Peyer's patch (tissue), 4 donors: Measurements from ENCODE around the gene ABCA13. TPM values are rescaled to one million over a fixed set of nuclear protein-coding genes. Genes with fewer than 3 reads are reported as not detected.

Experiments
- DNase-seq, 3 donors: peaks; one replicate each; pipeline ENCODE4 v3.0.0-alpha.2; 2017 to 2019
- H3K27ac ChIP-seq, 4 donors: fragments of 200-600 bp; sonication (generic); one replicate each; pipeline ENCODE4 v1.5.1; 2016 to 2019
- H3K27me3 ChIP-seq, 2 donors: fragments of 200-600 bp; sonication (generic); one replicate each; pipeline ENCODE4 v1.5.1; 2019
- H3K36me3 ChIP-seq, 3 donors: fragments of 200-600 bp; sonication (generic); one replicate each; pipeline ENCODE4 v1.5.1; 2016 to 2019
- H3K4me1 ChIP-seq, 4 donors: fragments of 200-600 bp; sonication (generic); one replicate each; pipeline ENCODE4 v1.5.1; 2016 to 2019
- H3K4me3 ChIP-seq, 4 donors: fragments of 200-600 bp; sonication (generic); 1 replicate in 3 of 4; 2 replicates in 1 of 4; pipeline ENCODE4 v1.5.1; 2016 to 2019; ENCODE audit warnings: mild to moderate bottlenecking in 1 of 4
- H3K9me3 ChIP-seq, 4 donors: fragments of 200-600 bp; sonication (generic); one replicate each; pipeline ENCODE4 v1.5.1; 2016 to 2019; ENCODE audit warnings: mild to moderate bottlenecking in 1 of 4
- CTCF ChIP-seq, 6 experiments: fragments of 450-650 bp in 4 of 6; fragments of 200-600 bp in 2 of 6; sonication (generic) in 1 of 6; IDR thresholded peaks; one replicate each; pipeline ENCODE4 v1.5.1; 2017 to 2019; ENCODE audit warnings: antibody characterized with exemption in 6 of 6, mild to moderate bottlenecking in 3 of 6, moderate library complexity in 1 of 6
- POLR2A ChIP-seq, 2 donors: fragments of 450-650 bp; IDR thresholded peaks; one replicate each; pipeline ENCODE4 v1.5.1; 2017; ENCODE audit warnings: antibody characterized with exemption in 2 of 2, mild to moderate bottlenecking in 2 of 2, moderate library complexity in 2 of 2
- total RNA-seq, 4 donors: library from RNA; depleted of rRNA; stranded (reverse); fragments of >200 nt; gene quantifications; one replicate each; pipeline ENCODE4 v1.1.0, GENCODE V29; 2016

The ABCA13 gene
- total RNA-seq = 1 to 10 TPM in 2 of 4 donors, under 1 TPM in 2; 0.53 to 2.7 (median 1.7) TPM

GRCh38 chr7:48171202-48171601 lies at the start of gene ABCA13:
ABCA13 (plus strand) TSS chr7:48171458; CDS start chr7:48171484, 26 bp downstream.
- TF ChIP-seq POLR2A (IDR thresholded peaks at IDR 0.05) = no peak
- TF ChIP-seq CTCF (IDR thresholded peaks at IDR 0.05) = no peak
- no peak within 1 kb of the TSS for H3K4me3 ChIP-seq
- H3K27me3 ChIP-seq = no peaks in the 10 kb centered on the region
- no peaks in the 10 kb centered on the region for H3K4me1 ChIP-seq
- no peak for DNase-seq
- no peaks in the 10 kb centered on the region for H3K9me3 ChIP-seq
- no peaks in the 10 kb centered on the region for H3K36me3 ChIP-seq
- H3K27ac ChIP-seq = no peak within 1 kb of the TSS

- Histone ChIP-seq H3K4me1 (no peaks in the 10 kb centered on the region), H3K27ac (no peak overlapping the region)
- TF ChIP-seq POLR2A (IDR thresholded peaks at IDR 0.05) = no peak
- no peak for TF ChIP-seq CTCF (IDR thresholded peaks at IDR 0.05)
These were observed 45.2 kb upstream of the ABCA13 start for GRCh38 chr7:48126037-48126436.

GRCh38 chr7:48130658-48131108 lies 40.6 kb upstream of the ABCA13 start:
- TF ChIP-seq POLR2A (IDR thresholded peaks at IDR 0.05) (no peak), CTCF (IDR thresholded peaks at IDR 0.05) (no peak)
- H3K4me3 ChIP-seq = no peak overlapping the region
- no peaks in the 10 kb centered on the region for H3K4me1 ChIP-seq
- DNase-seq = no peak
- no peaks in the 10 kb centered on the region for H3K27me3 ChIP-seq
- H3K36me3 ChIP-seq = no peaks in the 10 kb centered on the region
- H3K27ac ChIP-seq = no peak overlapping the region
- H3K9me3 ChIP-seq = peaks cover 0 to 4% (median 0%) of the 10 kb centered on the region in 4 donors

More at GRCh38 chr7:48126037-48126436, 45.2 kb upstream of the ABCA13 start:
- H3K27me3 ChIP-seq = no peaks in the 10 kb centered on the region
- no peaks in the 10 kb centered on the region for H3K36me3 ChIP-seq
- no peak overlapping the region for H3K4me3 ChIP-seq
- peaks cover 0 to 4% (median 0%) of the 10 kb centered on the region in 4 donors for H3K9me3 ChIP-seq
- DNase-seq = no peak

- Histone ChIP-seq H3K4me3 (no peak overlapping the region), H3K36me3 (no peaks in the 10 kb centered on the region), H3K9me3 (no peaks in the 10 kb centered on the region), H3K27ac (no peak overlapping the region), H3K4me1 (no peaks in the 10 kb centered on the region), H3K27me3 (no peaks in the 10 kb centered on the region)
- TF ChIP-seq CTCF (IDR thresholded peaks at IDR 0.05) = no peak
- TF ChIP-seq POLR2A (IDR thresholded peaks at IDR 0.05) = no peak
- DNase-seq = no peak
These were observed 38.5 kb upstream of the ABCA13 start for GRCh38 chr7:48132792-48133191.

GRCh38 chr7:48139459-48139858 lies 31.8 kb upstream of the ABCA13 start:
- TF ChIP-seq POLR2A (IDR thresholded peaks at IDR 0.05) (no peak), CTCF (IDR thresholded peaks at IDR 0.05) (peak in 3 of 6 experiments; percentile 44 to 53 (median 48))
- Histone ChIP-seq H3K27me3 (no peaks in the 10 kb centered on the region), H3K9me3 (peaks cover 0 to 3% (median 0%) of the 10 kb centered on the region in 4 donors), H3K4me3 (no peak overlapping the region), H3K4me1 (peaks cover 0 to 49% (median 7%) of the 10 kb centered on the region in 4 donors), H3K27ac (peak overlapping the region in 2 of 4 donors; percentile 81 to 89), H3K36me3 (no peaks in the 10 kb centered on the region)
- peak in 1 of 3 donors; percentile 56 for DNase-seq
